Activated T-helper 2 cell treated with anti-CD3 and anti-CD28 coated beads, Interferon-gamma antibody, Interleukin-2, Interleukin-4, amounts not matched to agents 10 μg/mL and 5 μg/mL and 100 μg/mL, durations not matched to agents 14 hours and 24 hours and 36 hours (primary cell): ENCODE measurements around the gene KRT34. TPM values are rescaled to one million over a fixed set of nuclear protein-coding genes. Genes with fewer than 3 reads are reported as not detected.
"Not testable (repeated sequence)": the region's sequence is repeated elsewhere in the genome, so short reads cannot be mapped to it uniquely, and the experiment has no call there.

ENCODE experiments used
- DNase-seq: peaks from one replicate; pipeline ENCODE4 v3.0.0; 2021; ENCODE audit warnings: low spot score
- H3K27ac Mint-ChIP-seq: one replicate; pipeline ENCODE4 v1.8.0; 2021; ENCODE audit warnings: mixed read lengths
- H3K27me3 Mint-ChIP-seq: one replicate; pipeline ENCODE4 v1.8.0; 2021; ENCODE audit warnings: low read depth, mixed read lengths
- H3K36me3 Mint-ChIP-seq: one replicate; pipeline ENCODE4 v1.8.0; 2021; ENCODE audit warnings: low read depth, mixed read lengths
- H3K4me1 Mint-ChIP-seq: one replicate; pipeline ENCODE4 v1.8.0; 2021; ENCODE audit warnings: low read depth, mixed read lengths
- H3K4me3 Mint-ChIP-seq: one replicate; pipeline ENCODE4 v1.8.0; 2021; ENCODE audit warnings: low read depth, mild to moderate bottlenecking, moderate library complexity, mixed read lengths
- H3K9me3 Mint-ChIP-seq: one replicate; pipeline ENCODE4 v1.8.0; 2021; ENCODE audit warnings: mixed read lengths
- intact Hi-C: fragments of 100-400 bp; cut with micrococcal nuclease; formaldehyde crosslinking; loops from one replicate; pipeline ENCODE4 v1.15.1; 2023
- total RNA-seq: library from RNA; stranded (reverse); gene quantifications from 2 replicates; pipeline ENCODE4 v1.2.3, GENCODE V29; 2022

KRT34 gene
- total RNA-seq = not detected in 2 replicates

DNA sequence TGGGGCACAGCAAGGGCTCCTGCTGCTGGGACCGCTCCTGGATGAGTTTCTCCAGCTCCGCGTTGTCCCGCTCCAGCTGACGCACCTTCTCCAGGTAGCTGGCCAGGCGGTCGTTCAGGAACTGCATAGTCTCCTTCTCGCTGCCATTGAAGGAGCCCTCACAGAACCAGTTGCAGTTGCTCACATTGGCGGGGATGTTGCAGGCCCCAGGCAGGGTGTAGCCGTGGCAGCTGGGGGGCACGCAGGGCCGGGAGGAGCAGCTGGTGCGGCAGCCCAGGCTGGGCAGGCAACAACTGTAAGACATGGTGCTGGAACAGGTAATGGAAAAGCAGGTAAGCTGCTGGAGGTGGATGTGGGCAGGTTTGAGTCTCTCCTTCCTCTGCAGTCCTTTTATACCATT, at the start of gene KRT34:
TSS of gene KRT34 (minus strand) at position 364 of the 400 bp plus-strand sequence. CDS start at position 304, 60 bp downstream.
- H3K27ac Mint-ChIP-seq, H3K4me3 Mint-ChIP-seq, H3K36me3 Mint-ChIP-seq, DNase-seq, H3K27me3 Mint-ChIP-seq, intact Hi-C loops, H3K9me3 Mint-ChIP-seq, H3K4me1 Mint-ChIP-seq: not testable (repeated sequence)

DNA sequence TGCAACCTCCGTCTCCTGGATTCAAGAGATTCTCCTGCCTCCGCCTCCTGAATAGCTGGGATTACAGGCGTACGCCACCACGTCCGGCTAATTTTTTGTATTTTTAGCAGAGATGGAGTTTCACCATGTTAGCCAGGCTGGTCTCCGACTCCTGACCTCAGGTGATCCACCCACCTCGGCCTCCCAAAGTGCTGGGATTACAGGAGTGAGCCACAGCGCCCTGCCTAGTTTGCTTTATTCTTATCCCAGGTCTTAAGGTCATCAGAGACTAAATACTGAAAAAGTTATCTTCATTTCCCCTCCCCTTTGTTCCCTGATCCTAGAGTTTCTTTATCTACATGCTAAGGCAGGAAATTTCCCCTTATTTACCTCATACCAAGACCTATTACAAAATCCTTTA, 48.3 kb upstream of the KRT34 start:
- H3K27ac Mint-ChIP-seq, H3K36me3 Mint-ChIP-seq, H3K27me3 Mint-ChIP-seq, H3K9me3 Mint-ChIP-seq, H3K4me1 Mint-ChIP-seq, H3K4me3 Mint-ChIP-seq, DNase-seq, intact Hi-C loops: not testable (repeated sequence)

DNA sequence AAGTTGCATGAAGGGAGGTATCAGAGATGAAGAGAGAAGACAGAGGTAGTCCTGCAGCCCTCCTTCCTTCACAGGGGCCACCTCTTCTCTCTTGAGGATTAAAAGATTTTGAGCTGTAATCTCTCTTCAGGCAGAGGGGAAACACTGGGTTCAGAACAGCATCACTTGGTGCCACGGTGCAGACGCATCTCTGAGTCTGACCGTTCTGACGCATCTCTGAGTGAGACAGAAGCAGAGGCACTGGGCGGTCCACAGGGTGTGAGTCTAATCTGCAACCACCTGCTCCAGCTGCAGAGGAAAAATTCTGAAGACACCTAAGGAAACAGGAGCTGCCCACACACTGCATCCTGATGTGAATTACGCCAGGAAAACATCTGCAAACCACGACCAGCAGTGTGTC, 47.6 kb upstream of the KRT34 start:
- no peak for DNase-seq
- intact Hi-C loops = no loop called here
- no peak overlapping the region for H3K4me3 Mint-ChIP-seq
- no peaks in the 10 kb centered on the region for H3K36me3 Mint-ChIP-seq
- no peaks in the 10 kb centered on the region for H3K4me1 Mint-ChIP-seq
- peaks cover 4% of the 10 kb centered on the region for H3K27me3 Mint-ChIP-seq
- no peaks in the 10 kb centered on the region for H3K9me3 Mint-ChIP-seq
- no peak overlapping the region for H3K27ac Mint-ChIP-seq

DNA sequence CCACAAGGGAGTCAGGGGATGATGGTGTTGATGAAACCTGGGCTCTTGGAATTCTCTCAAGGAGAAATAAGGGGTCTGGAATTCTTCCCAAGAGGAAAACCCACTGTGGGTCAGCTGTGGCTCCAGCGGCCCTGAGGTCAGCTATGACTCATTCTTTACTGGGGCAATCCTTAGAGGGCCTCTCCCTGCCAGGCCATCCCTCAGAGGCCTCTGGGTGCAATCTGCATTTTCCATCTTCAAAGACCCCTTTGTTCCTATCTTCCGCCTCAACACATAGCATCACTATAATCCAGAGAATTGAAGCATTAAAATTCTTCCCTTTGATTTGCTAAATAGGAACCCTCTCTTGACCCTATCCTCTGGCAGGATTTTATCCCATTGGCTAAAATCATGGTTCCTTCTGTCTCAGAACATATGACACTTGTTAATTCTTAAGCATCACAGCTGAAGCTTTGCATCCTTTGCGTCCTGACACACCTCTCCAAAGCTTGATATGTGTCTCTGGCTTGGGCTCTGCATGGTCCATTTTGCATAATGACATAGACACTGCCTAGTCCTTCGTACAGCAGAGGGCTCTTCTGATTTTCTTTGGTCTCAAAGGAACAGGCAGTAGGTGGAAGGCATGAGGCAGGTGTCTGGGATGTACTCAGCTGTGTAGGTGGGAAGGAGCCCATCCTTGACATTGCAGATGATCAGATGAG, 46.6 kb upstream of the KRT34 start:
- Mint-ChIP-seq H3K4me1 (no peaks in the 10 kb centered on the region), H3K36me3 (no peaks in the 10 kb centered on the region), H3K27ac (no peak overlapping the region), H3K4me3 (no peak overlapping the region), H3K27me3 (peaks cover 4% of the 10 kb centered on the region), H3K9me3 (no peaks in the 10 kb centered on the region)
- no peak for DNase-seq
- intact Hi-C loops = no loop called here

GRCh38 chr17:41424111-41424635, 42.1 kb upstream of the KRT34 start, which contains the start of gene KRT37:
Gene KRT37 (minus strand): TSS chr17:41424585. CDS start chr17:41424523, 62 bp downstream.
- H3K27ac Mint-ChIP-seq = no peak within 1 kb of the TSS
- no peak within 1 kb of the TSS for H3K4me3 Mint-ChIP-seq
- no peaks in the 10 kb centered on the region for H3K27me3 Mint-ChIP-seq
- H3K9me3 Mint-ChIP-seq = no peaks in the 10 kb centered on the region
- no peaks in the 10 kb centered on the region for H3K36me3 Mint-ChIP-seq
- H3K4me1 Mint-ChIP-seq = no peaks in the 10 kb centered on the region
- intact Hi-C loops = no loop called here
- DNase-seq = no peak

GRCh38 chr17:41422586-41422985, 40.5 kb upstream of the KRT34 start:
- DNase-seq, H3K27ac Mint-ChIP-seq, intact Hi-C loops, H3K4me1 Mint-ChIP-seq, H3K9me3 Mint-ChIP-seq, H3K4me3 Mint-ChIP-seq, H3K27me3 Mint-ChIP-seq, H3K36me3 Mint-ChIP-seq: not testable (repeated sequence)

DNA sequence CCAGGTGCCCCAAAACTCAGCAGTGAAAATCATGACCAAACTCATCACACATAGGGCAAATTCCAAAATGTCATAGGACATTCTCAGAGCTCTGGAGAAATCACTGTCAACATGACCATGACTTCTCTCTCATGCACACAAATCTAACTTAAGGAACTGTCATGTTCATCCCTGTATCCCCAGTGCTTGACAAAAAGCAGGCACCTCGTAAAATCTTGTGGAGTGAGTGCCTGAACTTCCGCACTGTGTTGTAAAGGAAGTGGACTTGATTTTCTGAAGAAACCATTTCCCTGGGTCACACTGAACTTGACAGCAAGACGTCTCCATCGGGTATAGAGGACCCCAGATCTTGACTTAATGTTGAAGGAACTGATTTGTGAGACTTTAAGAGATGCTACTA, 39.5 kb upstream of the KRT34 start:
- no peaks in the 10 kb centered on the region for H3K27me3 Mint-ChIP-seq

GRCh38 chr17:41421116-41421515, 39.0 kb upstream of the KRT34 start:
- no peak overlapping the region for H3K4me3 Mint-ChIP-seq
- DNase-seq = no peak
- H3K27me3 Mint-ChIP-seq = no peaks in the 10 kb centered on the region

More for the DNA sequence above, 39.5 kb upstream of the KRT34 start:
- intact Hi-C loops = no loop called here
- DNase-seq = no peak
- Mint-ChIP-seq H3K27ac (no peak overlapping the region), H3K4me3 (no peak overlapping the region), H3K36me3 (no peaks in the 10 kb centered on the region), H3K4me1 (no peaks in the 10 kb centered on the region), H3K9me3 (no peaks in the 10 kb centered on the region)

GRCh38 chr17:41420134-41420533, 38.0 kb upstream of the KRT34 start:
- intact Hi-C loops = no loop called here
- Mint-ChIP-seq H3K4me1 (no peaks in the 10 kb centered on the region), H3K36me3 (no peaks in the 10 kb centered on the region), H3K27me3 (peaks cover under 1% of the 10 kb centered on the region), H3K9me3 (no peaks in the 10 kb centered on the region), H3K4me3 (no peak overlapping the region), H3K27ac (no peak overlapping the region)
- no peak for DNase-seq

More at GRCh38 chr17:41421116-41421515, 39.0 kb upstream of the KRT34 start:
- intact Hi-C loops = no loop called here
- H3K9me3 Mint-ChIP-seq = no peaks in the 10 kb centered on the region
- H3K4me1 Mint-ChIP-seq = no peaks in the 10 kb centered on the region
- H3K27ac Mint-ChIP-seq = no peak overlapping the region
- H3K36me3 Mint-ChIP-seq = no peaks in the 10 kb centered on the region

DNA sequence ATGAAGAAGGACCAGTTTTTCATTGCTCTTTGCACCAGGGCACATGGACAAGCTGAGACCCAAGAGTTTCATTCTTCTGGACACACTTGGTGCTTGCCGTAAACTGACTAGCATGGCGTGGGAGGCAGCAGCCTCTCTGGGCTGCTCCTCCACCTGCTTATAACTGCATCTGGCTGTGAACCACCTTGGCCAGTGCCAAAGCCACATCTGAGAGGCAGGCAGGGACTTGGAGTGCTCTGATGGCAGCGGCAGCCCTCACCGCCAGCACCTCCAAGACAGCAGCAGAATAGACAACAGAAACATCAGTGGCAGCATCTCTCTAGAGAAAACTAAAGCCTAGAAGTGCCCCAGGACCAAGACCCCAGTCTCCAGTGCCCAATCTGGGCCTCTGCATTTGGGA, 37.6 kb upstream of the KRT34 start:
- no peak overlapping the region for H3K4me3 Mint-ChIP-seq
- DNase-seq = no peak
- H3K27ac Mint-ChIP-seq = no peak overlapping the region
- intact Hi-C loops = loop anchor here (5.0 kb wide), 1 partner anchor 228 kb away; no protein-coding TSS in a partner anchor
- H3K4me1 Mint-ChIP-seq = no peaks in the 10 kb centered on the region
- no peaks in the 10 kb centered on the region for H3K9me3 Mint-ChIP-seq
- peaks cover 2% of the 10 kb centered on the region for H3K27me3 Mint-ChIP-seq
- H3K36me3 Mint-ChIP-seq = no peaks in the 10 kb centered on the region

- intact Hi-C loops = loop anchor here (5.0 kb wide), 1 partner anchor 229 kb away; no protein-coding TSS in a partner anchor
- Mint-ChIP-seq H3K4me3 (no peak overlapping the region), H3K36me3 (no peaks in the 10 kb centered on the region), H3K27me3 (peaks cover 2% of the 10 kb centered on the region), H3K27ac (no peak overlapping the region), H3K9me3 (no peaks in the 10 kb centered on the region), H3K4me1 (no peaks in the 10 kb centered on the region)
- no peak for DNase-seq
These were observed 36.2 kb upstream of the KRT34 start for GRCh38 chr17:41418116-41418860.

GRCh38 chr17:41417576-41418015, 35.5 kb upstream of the KRT34 start:
- H3K4me3 Mint-ChIP-seq = no peak overlapping the region
- intact Hi-C loops = loop anchor here (5.0 kb wide), 1 partner anchor 230 kb away; no protein-coding TSS in a partner anchor
- no peaks in the 10 kb centered on the region for H3K36me3 Mint-ChIP-seq
- H3K4me1 Mint-ChIP-seq = no peaks in the 10 kb centered on the region
- H3K9me3 Mint-ChIP-seq = no peaks in the 10 kb centered on the region
- DNase-seq = no peak
- peaks cover 2% of the 10 kb centered on the region for H3K27me3 Mint-ChIP-seq
- H3K27ac Mint-ChIP-seq = no peak overlapping the region

DNA sequence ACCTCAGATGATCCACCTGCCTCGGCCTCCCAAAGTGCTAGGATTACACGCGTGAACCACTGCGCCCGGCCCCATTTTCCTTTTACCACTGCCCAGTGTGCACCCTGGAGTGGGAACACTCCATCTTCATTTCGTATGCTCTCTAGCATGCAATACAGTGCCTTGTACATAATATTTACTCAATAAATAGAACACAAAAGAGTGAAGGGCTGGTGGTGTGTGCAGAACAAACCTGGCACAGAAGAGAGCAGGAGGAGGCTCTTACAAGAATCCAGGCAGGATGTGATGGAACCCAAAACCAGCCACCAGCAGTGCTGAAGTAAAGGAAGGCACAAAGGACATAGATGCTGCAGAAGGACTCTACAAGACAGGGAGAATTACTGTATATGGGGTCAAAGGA, 35.0 kb upstream of the KRT34 start:
- Mint-ChIP-seq H3K4me1 (no peaks in the 10 kb centered on the region), H3K27me3 (peaks cover 2% of the 10 kb centered on the region), H3K9me3 (no peaks in the 10 kb centered on the region), H3K27ac (no peak overlapping the region), H3K4me3 (no peak overlapping the region), H3K36me3 (no peaks in the 10 kb centered on the region)
- intact Hi-C loops = loop anchor here (5.0 kb wide), 1 partner anchor 230 kb away; no protein-coding TSS in a partner anchor
- no peak for DNase-seq
